ENCODE results near the gene DMAC2. TPM values are rescaled to one million over a fixed set of nuclear protein-coding genes. Genes with fewer than 3 reads are reported as not detected.

Gene DMAC2
- total and polyA plus RNA-seq, 2 experiments from 2014 or later, result 77.2 to 86.5 TPM

- TF ChIP-seq ZNF462 (CRISPR knock-in tag; IDR thresholded peaks at IDR 0.05) (no peak), EZH2 (IDR thresholded peaks at IDR 0.05; ENCODE audit: low read depth, unreplicated experiment) (no peak), JUNB (IDR thresholded peaks at IDR 0.05; ENCODE audit: unreplicated experiment) (no peak), REST (IDR thresholded peaks at IDR 0.05; ENCODE audit: unreplicated experiment) (no peak), POLR2AphosphoS5 (IDR thresholded peaks at IDR 0.05; ENCODE audit: low read depth) (no peak), CREB1 (CRISPR knock-in tag; IDR thresholded peaks at IDR 0.05; ENCODE audit: low read depth) (no peak), ZNF331 (CRISPR knock-in tag; IDR thresholded peaks at IDR 0.05; ENCODE audit: low read depth) (no peak), NANOG (IDR thresholded peaks at IDR 0.05; ENCODE audit: borderline replicate concordance) (no peak)
Observed at GRCh38 chr19:41405776-41406175, 33.9 kb downstream of the DMAC2 start (continued).
